Astrocyte of the hippocampus (primary cell): ENCODE measurements around the gene ALX4.
A peak's percentile ranks its signal among the peaks of the same experiment; 100 is the strongest.

Experiments
- DNase-seq: peaks from one replicate; pipeline ENCODE4 v3.0.0; 2011; ENCODE audit warnings: low read depth, low spot score

The ALX4 gene

DNA sequence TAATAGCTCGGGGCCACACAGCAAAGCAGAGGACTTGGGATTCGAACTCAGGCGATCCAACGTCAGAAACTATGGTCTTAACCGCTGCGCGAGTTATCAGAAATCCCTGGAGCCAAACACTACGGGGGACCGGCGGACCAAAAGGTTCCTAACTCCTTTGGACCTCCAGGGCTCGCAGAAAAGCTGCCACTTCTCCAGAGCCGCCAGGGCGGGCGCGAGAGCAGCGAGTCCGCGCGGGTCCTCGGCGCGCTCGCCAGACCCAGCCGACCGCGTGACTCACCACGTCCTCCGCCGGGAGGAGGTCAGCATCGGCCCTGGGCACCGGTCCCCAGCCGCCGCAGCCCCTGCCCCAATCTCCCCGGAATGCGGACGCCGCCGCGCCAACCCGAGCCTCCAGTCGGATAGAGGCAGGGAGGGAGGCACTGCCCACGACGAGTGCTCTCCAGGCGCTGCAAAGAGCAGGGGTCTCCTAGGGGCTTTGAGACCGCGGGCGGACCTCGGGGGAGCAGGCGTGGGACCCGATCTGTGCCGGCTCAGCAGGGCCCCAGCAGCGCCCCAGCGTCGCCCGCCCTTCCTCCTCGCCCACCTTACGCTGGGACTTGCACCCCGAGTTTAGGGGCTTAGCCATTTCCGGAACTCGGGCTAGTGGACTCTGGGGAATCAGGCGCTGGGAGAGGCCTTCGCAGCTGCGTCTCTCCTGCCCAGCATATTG, 6.2 kb upstream of the ALX4 start:
- peak; percentile 67 for DNase-seq

GRCh38 chr11:44314733-44315132, 4.8 kb upstream of the ALX4 start:
- DNase-seq = no peak

GRCh38 chr11:44313761-44314489, 4.0 kb upstream of the ALX4 start:
- no peak for DNase-seq

- DNase-seq = no peak
Measured at GRCh38 chr11:44312876-44313275, 2.9 kb upstream of the ALX4 start.

DNA sequence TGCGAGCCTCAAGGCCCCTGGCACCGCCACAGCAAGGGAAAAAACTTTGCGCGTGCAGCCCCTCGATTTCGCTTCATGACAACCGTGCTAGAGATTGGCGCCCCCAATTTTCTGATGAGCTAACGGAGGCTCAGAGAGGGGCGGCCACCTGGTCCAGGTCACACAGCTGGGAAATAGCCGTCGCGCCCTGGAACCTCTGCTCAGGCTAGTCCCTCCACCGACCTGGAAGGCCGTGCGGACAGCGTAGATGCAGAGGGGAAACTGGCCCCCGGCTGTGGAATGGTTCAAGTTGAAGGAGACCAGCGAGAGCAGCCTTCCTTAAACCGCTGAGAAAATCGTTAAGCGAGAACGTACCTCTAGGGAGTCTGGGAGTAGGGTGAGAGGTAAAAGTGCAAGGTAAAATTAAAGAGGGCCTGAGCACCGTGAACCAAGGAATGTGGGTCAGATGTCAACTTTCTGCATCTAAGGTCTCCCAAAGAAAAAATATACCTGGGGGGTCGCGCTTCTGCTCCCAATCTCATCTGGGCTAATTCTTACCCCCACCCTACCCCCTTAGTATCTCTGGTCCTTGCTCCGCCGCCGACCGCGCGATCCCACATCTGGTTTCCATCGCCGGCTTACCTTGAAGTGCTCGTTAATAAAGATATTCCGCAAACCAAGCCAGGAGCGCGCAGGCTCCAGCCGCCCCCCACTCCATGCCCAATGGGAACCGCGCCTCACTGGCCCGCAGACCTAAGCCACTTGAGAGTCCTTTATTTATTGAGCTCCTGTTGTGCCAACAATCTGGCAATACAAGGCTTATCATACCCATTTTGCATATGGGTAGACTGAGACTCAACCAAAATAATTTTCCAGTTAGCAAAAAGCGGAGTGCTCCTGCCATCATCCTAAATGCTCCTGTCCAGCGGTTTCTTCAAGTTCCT, 1.7 kb upstream of the ALX4 start:
- DNase-seq = no peak

DNA sequence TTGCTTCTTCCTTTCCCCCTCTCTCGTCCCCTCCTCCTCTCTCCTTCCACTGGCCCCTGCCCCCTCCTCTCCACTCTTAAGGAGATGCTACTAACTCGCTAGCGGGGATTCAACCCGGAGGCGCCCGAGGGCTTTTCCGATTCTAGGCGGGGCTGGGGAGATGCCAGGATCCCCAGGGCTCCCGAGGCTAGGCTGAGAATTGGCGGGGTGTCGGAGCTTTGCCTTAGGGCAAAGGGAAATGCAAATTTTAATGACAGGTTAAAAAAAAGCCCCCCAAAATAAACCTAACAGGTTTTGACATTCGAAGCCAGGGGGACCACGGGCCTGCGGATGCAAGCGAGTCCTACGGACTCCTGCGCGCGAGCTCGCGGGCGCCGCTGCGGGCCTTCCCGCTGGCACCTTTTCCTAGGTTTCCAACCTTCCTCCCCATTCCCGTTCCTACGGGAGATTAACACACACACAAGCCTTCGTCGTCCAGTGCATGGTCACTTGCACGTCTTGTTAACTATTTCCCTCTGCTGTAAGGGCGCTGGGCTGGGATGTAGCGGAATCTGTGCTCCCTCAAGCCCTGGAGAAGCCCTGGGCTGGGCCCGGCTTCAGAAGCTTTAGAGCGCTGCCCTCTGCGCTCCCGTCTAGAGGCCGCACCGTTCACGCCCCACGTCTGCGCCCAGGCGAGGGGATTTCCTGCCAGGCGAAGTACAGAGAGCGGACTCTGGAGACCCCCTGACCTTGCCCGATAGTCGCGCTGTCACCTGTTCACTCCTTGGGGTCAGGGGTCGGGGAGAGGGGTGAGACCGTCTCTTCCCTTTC, 729 bp upstream of the ALX4 start:
- DNase-seq = no peak

GRCh38 chr11:44310206-44310462, 195 bp upstream of the ALX4 start:
- DNase-seq = no peak

GRCh38 chr11:44308923-44309477, 939 bp downstream of the ALX4 start:
- no peak for DNase-seq

DNA sequence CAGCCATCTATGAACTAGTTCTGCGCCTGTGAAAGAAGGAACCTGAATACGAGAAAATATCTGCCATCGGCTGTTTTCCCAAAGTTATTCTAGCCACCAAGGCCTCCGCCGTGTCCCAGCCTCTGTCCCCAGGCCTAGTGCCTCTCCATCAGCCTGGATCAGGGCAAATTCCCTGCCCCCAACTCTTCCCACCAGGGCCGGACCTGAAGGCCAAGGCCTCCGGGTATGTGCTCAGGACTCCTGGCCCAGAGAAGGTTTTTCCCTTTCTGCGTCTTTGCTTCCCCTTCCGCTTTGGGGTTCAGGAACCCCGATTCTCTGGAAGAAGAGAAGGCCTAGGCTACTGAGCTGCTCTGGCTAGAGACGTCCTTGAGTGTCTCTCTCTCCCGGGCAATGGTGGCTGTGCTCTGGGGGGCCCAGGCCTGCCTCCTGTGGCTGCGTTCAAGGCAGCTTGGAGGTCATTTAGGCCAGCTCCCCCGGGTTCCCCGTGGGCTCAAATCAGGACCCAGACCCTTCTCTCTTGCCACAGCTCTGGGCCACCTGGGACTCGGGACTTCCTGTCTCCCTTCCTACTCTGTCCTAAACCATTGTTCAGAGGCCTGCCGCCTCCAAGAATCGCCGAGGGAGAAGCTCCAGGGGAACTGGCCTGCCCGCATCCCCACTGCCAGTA, 1.6 kb downstream of the ALX4 start:
- DNase-seq = no peak

GRCh38 chr11:44307340-44308099, 2.4 kb downstream of the ALX4 start:
- DNase-seq = no peak

DNA sequence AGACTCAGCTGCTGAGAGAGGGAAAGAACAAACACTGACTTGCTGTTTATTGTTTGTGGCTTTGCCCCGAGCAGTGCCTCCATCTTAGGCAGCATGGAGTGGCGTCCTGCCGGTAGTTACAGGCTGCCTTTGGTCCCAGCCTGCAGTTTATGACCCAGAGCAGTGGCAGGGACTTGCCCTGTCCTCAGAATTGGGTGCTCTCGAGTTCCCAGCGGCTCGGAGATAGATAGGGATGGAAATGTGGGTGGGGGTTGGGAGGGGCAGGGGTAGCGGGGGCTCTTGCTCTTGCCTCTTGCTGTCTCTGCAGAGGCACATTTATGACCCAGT, 3.1 kb downstream of the ALX4 start:
- no peak for DNase-seq

- no peak for DNase-seq
Measured at GRCh38 chr11:44306052-44306917, 3.7 kb downstream of the ALX4 start.

DNA sequence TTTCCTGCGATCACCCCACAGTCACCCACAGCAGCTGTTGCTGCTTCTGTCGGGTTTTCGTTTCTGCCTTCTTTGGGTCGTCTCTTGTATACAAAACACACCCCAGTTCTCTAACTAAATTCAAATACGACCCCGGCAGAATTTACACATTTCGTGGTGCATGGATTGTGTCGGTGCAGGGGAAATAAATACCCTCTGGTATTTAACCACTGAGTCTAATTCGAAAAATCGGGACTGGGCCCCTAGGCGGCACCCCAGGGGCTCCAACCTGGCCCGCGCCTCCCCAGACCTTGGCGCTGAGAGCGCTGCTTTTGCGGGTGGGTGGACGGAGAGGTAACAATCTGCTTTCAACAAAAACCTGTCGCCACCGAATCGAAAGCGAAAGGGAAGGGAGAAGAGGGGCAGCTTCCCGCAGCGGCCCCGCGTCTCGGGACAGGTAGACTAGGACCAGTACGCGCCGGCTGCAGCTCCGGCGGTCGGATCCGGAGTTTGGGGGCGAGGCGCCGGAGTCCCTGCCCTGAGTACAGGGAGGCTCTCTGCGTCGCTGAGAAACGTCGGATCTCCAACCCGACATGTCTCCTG, 4.4 kb downstream of the ALX4 start:
- peak; percentile 52 for DNase-seq

GRCh38 chr11:44305026-44305469, 4.9 kb downstream of the ALX4 start:
- no peak for DNase-seq

GRCh38 chr11:44304091-44305025, 5.6 kb downstream of the ALX4 start:
- no peak for DNase-seq

DNA sequence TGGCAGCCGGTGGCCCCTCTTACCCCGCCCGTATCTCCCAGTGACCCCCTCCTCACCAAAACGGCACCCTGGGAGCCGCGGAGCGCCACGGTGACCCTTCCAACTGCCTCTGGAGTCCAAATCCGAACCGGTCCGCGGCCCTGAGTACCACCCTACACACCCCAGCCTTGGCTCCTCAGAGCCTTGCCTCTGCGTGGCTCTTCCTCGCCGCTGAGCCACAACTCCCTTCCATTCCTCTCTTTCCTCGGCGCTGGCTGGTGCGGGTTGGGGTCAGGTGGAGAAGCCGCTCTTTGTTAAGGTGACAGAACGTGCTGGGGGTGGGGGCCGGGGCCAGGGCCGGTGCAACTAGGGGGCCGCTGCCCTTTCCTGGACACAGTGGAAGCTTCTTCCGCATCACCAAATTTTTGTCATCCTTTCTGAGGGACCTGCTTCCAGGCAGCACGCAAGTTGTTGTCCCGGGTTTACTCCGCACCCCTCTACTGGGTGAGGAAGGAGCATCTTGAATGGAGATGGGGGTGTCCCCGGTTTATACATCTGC, 6.5 kb downstream of the ALX4 start:
- DNase-seq = no peak

- no peak for DNase-seq
Measured at GRCh38 chr11:44301564-44302271, 8.2 kb downstream of the ALX4 start.
